HepG2 (cell line): Measurements from ENCODE around the gene PMM2. TPM values are rescaled to one million over a fixed set of nuclear protein-coding genes. Genes with fewer than 3 reads are reported as not detected.
A peak's percentile ranks its signal among the peaks of the same experiment; 100 is the strongest.

Experiments
- CTCF ChIP-seq: sonication (generic); formaldehyde crosslinking; IDR thresholded peaks from 2 replicates; pipeline ENCODE4 v1.5.0; 2020; ENCODE audit warnings: mild to moderate bottlenecking, missing genetic modification reagents, moderate library complexity
- ELK4 ChIP-seq: sonication (generic); formaldehyde crosslinking; IDR thresholded peaks from 2 replicates; pipeline ENCODE4 v1.9.0; 2021; ENCODE audit warnings: missing genetic modification reagents, borderline replicate concordance
- ETS1 ChIP-seq: sonication (generic); formaldehyde crosslinking; IDR thresholded peaks from 2 replicates; pipeline ENCODE4 v1.4.0; 2020; ENCODE audit warnings: missing genetic modification reagents
- FLYWCH1 ChIP-seq: sonication (generic); formaldehyde crosslinking; IDR thresholded peaks from 2 replicates; pipeline ENCODE4 v1.8.1; 2023; ENCODE audit warnings: mild to moderate bottlenecking, missing genetic modification reagents
- MXI1 ChIP-seq: IDR thresholded peaks from 3 replicates; pipeline ENCODE4 v1.6.1; 2012; ENCODE audit warnings: low read depth, low read length, inconsistent platforms, borderline replicate concordance
- NCOA5 ChIP-seq: sonication (generic); formaldehyde crosslinking; IDR thresholded peaks from 2 replicates; pipeline ENCODE4 v1.4.0; 2020; ENCODE audit warnings: missing genetic modification reagents
- RBM39 ChIP-seq: fragments of 200-400 bp; formaldehyde crosslinking; IDR thresholded peaks from one replicate; pipeline ENCODE4 v1.6.1; 2018; ENCODE audit warnings: antibody characterized with exemption, mild to moderate bottlenecking, low read depth, low read length; ENCODE audit not compliant: poor library complexity, severe bottlenecking
- RELA ChIP-seq: sonication (generic); formaldehyde crosslinking; IDR thresholded peaks from 2 replicates; pipeline ENCODE4 v1.4.0; 2020; ENCODE audit warnings: missing genetic modification reagents
- REST ChIP-seq, 2 experiments: IDR thresholded peaks; 2 replicates each; pipeline ENCODE4 v1.6.1; 2011 to 2012; ENCODE audit warnings: low read length in 2 of 2, borderline replicate concordance in 1 of 2, low read depth in 1 of 2, mild to moderate bottlenecking in 1 of 2, moderate library complexity in 1 of 2
- SKI ChIP-seq: fragments of 450-650 bp; IDR thresholded peaks from one replicate; pipeline ENCODE4 v1.6.1; 2018; ENCODE audit warnings: mild to moderate bottlenecking; ENCODE audit not compliant: partially characterized antibody
- TBL1XR1 ChIP-seq: fragments of 150-350 bp; IDR thresholded peaks from 2 replicates; pipeline ENCODE4 v1.6.1; 2014; ENCODE audit warnings: borderline replicate concordance, low read length; ENCODE audit not compliant: partially characterized antibody
- TFAP4 ChIP-seq: sonication (generic); IDR thresholded peaks from 2 replicates; pipeline ENCODE4 v1.6.1; 2016; ENCODE audit warnings: low read depth, borderline replicate concordance
- ZHX1 ChIP-seq: sonication (generic); formaldehyde crosslinking; IDR thresholded peaks from 2 replicates; pipeline ENCODE4 v1.8.1; 2022; ENCODE audit warnings: low read depth, mild to moderate bottlenecking, missing genetic modification reagents
- ZNF101 ChIP-seq: sonication (generic); formaldehyde crosslinking; IDR thresholded peaks from 2 replicates; pipeline ENCODE4 v1.4.0; 2020; ENCODE audit warnings: mild to moderate bottlenecking, low read depth, missing genetic modification reagents, borderline replicate concordance
- ZNF605 ChIP-seq: sonication (generic); formaldehyde crosslinking; IDR thresholded peaks from 2 replicates; pipeline ENCODE4 v1.8.0; 2022; ENCODE audit warnings: mild to moderate bottlenecking, missing genetic modification reagents
- polyA plus RNA-seq, 8 experiments: library from polyadenylated mRNA; depleted of rRNA in 3 of 8; stranded (reverse) in 7 of 8; unstranded in 1 of 8; fragments of >200 nt; fragmentation: Illumina TruSeq in 4 of 8; extraction: Trizol in 4 of 8; gene quantifications; 2 replicates each; pipeline versions ENCODE4 v1.2.1 to v1.2.3, GENCODE V29; 2011 to 2016; ENCODE audit warnings: low read depth in 4 of 8, missing spikeins in 1 of 8, mixed read lengths in 1 of 8; ENCODE audit not compliant: insufficient read depth in 1 of 8
- total RNA-seq, 5 experiments: library from RNA; depleted of rRNA; stranded (reverse); fragments of >200 nt; fragmentation: Illumina TruSeq; extraction: Trizol; gene quantifications; 2 replicates each; pipeline ENCODE4 v1.2.3, GENCODE V29; 2016; ENCODE audit warnings: low read depth in 1 of 5

The PMM2 gene
- total and polyA plus RNA-seq, 2 of the 13 experiments (the other 11 are each of a cell fraction or from before 2014, with no cell fraction given) = 52.2 to 93.7 TPM

GRCh38 chr16:8859913-8860881, 62.6 kb downstream of the PMM2 start (continued):
- TF ChIP-seq ETS1 (CRISPR knock-in tag) = no peak
- TF ChIP-seq NCOA5 = peak; percentile 59; the same call in 1 of the 2 replicates
- peak; percentile 67 for TF ChIP-seq ZHX1
- TF ChIP-seq MXI1 = peak; percentile 50; the same call in 1 of the 3 replicates
- peak; percentile 95 for TF ChIP-seq RELA (CRISPR knock-in tag)
- no peak for TF ChIP-seq ELK4 (CRISPR knock-in tag)
- no peak for TF ChIP-seq FLYWCH1 (CRISPR knock-in tag)
- peak; percentile 46 for TF ChIP-seq SKI
- peak; percentile 11 for TF ChIP-seq TBL1XR1
- TF ChIP-seq ZNF101 = no peak
- peak; percentile 24; the same call in 1 of the 2 replicates for TF ChIP-seq CTCF
- TF ChIP-seq REST (IDR thresholded peaks at IDR 0.05; ENCODE audit: borderline replicate concordance in 1 of 2, low read depth in 1 of 2, low read length in 2 of 2) = peak in 1 of 2 experiments; percentile 61; a peak in 1 of 4 replicates
- TF ChIP-seq TFAP4 = peak; percentile 99
- TF ChIP-seq ZNF605 (CRISPR knock-in tag) = peak; percentile 77; the same call in 1 of the 2 replicates
- peak; percentile 29 for TF ChIP-seq RBM39
